ENCODE results near the gene ZNF583. TPM values are rescaled to one million over a fixed set of nuclear protein-coding genes. Genes with fewer than 3 reads are reported as not detected.
A peak's percentile ranks its signal among the peaks of the same experiment; 100 is the strongest.

Gene ZNF583
- total and polyA plus RNA-seq, 2 of the 13 experiments (the other 11 are each of a cell fraction or from before 2014, with no cell fraction given) = 0.65 to 5.3 TPM

GRCh38 chr19:56393119-56394012 is 10.8 kb upstream of the ZNF583 start, which contains the start of gene ZNF582 (continued):
- TF ChIP-seq HDAC1 (CRISPR knock-in tag; IDR thresholded peaks at IDR 0.05) (no peak; the same call in none of the 2 replicates), ZNF354B (CRISPR knock-in tag; IDR thresholded peaks at IDR 0.05) (no peak), GATAD1 (CRISPR knock-in tag; IDR thresholded peaks at IDR 0.05) (peak; percentile 74), ZNF589 (CRISPR knock-in tag; conservative IDR thresholded peaks at IDR 0.05) (no peak)

- intact Hi-C loops (cut with micrococcal nuclease; ENCODE audit: unreplicated experiment) = no loop called here
- CTCF ChIA-PET (ENCODE audit: low intra/inter-chr PET ratio, low total read pairs) = no interaction called here
- TF ChIP-seq MAFK (conservative IDR thresholded peaks at IDR 0.05 in 1 of 2, IDR thresholded peaks at IDR 0.05 in 1 of 2; ENCODE audit: low read length in 2 of 2) (no peak), ADNP (CRISPR knock-in tag; IDR thresholded peaks at IDR 0.05) (no peak), GTF2F1 (IDR thresholded peaks at IDR 0.05; ENCODE audit: low read length) (no peak), NFE2L2 (IDR thresholded peaks at IDR 0.05; ENCODE audit: low read length) (no peak), ZNF382 (CRISPR knock-in tag; IDR thresholded peaks at IDR 0.05; ENCODE audit: borderline replicate concordance) (no peak)
- TF ChIP-seq, protein P1, sequence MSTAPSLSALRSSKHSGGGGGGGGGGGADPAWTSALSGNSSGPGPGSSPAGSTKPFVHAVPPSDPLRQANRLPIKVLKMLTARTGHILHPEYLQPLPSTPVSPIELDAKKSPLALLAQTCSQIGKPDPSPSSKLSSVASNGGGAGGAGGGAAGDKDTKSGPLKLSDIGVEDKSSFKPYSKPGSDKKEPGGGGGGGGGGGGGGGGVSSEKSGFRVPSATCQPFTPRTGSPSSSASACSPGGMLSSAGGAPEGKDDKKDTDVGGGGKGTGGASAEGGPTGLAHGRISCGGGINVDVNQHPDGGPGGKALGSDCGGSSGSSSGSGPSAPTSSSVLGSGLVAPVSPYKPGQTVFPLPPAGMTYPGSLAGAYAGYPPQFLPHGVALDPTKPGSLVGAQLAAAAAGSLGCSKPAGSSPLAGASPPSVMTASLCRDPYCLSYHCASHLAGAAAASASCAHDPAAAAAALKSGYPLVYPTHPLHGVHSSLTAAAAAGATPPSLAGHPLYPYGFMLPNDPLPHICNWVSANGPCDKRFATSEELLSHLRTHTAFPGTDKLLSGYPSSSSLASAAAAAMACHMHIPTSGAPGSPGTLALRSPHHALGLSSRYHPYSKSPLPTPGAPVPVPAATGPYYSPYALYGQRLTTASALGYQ (CRISPR knock-in tag; IDR thresholded peaks at IDR 0.05) = no peak
Observed at GRCh38 chr19:56398809-56399208, 5.3 kb upstream of the ZNF583 start.

More at GRCh38 chr19:56398809-56399208, 5.3 kb upstream of the ZNF583 start:
- H3K79me2 ChIP-seq (ENCODE audit: insufficient read depth, low read length) = no peaks in the 10 kb centered on the region
- no peak overlapping the region for H3K4me3 ChIP-seq (replicated peaks in 1 of 3; ENCODE audit: insufficient read depth in 1 of 3, low read depth in 2 of 3, low read length in 3 of 3)
- no peaks in the 10 kb centered on the region for H3K27me3 ChIP-seq (ENCODE audit: control insufficient read depth in 1 of 2, insufficient read depth in 2 of 2, low read length in 2 of 2)
- H3K9ac ChIP-seq (ENCODE audit: insufficient read depth, low read depth, low read length) = no peak overlapping the region
- POLR2A ChIA-PET = no interaction called here
- H2AFZ ChIP-seq (ENCODE audit: low read length) = no peak overlapping the region
- H3K9me3 ChIP-seq (ENCODE audit: low read length) = peaks cover 72% of the 10 kb centered on the region
- no peak overlapping the region for H3K4me2 ChIP-seq (ENCODE audit: low read depth, low read length)
- 96% methylated on average over 5 of the region's 5 CpGs for WGBS (ENCODE audit: low lambda C conversion rate)
- no peaks in the 10 kb centered on the region for H3K36me3 ChIP-seq (replicated peaks in 1 of 2; ENCODE audit: control insufficient read depth in 1 of 2, insufficient read depth in 2 of 2, low read length in 2 of 2)
- no TSS peak for BruUV-seq (replicated peaks)
- no peak overlapping the region for H3K27ac ChIP-seq (ENCODE audit: extremely low read length, insufficient read depth, low read length)
- in situ Hi-C loops (cut with HindIII; ENCODE audit: extremely low pct_ligation_motif_present, low pct_unique_long_range_greater_than_20kb) = no loop called here
- FAIRE-seq = no peak
- no peak for DNase-seq (ENCODE audit: low spot score)
- no peak for ATAC-seq
- no peaks in the 10 kb centered on the region for H4K20me1 ChIP-seq (ENCODE audit: insufficient read depth, low read length)
- peaks cover 7% of the 10 kb centered on the region for H3K4me1 ChIP-seq (ENCODE audit: insufficient read depth, low read length)

Data from HepG2 (cell line).